IPS-20b (cell line): Measurements from ENCODE around the gene NTMT1.

Experiments used
- H3K27ac ChIP-seq: one replicate; pipeline ENCODE4 v1.5.1; 2013; ENCODE audit warnings: low read length
- H3K27me3 ChIP-seq: 2 replicates; pipeline ENCODE4 v1.6.1; 2013; ENCODE audit warnings: mild to moderate bottlenecking, low read length, inconsistent platforms; ENCODE audit not compliant: insufficient read depth
- H3K36me3 ChIP-seq: 2 replicates; pipeline ENCODE4 v1.6.1; 2013; ENCODE audit warnings: low read depth, mild to moderate bottlenecking, inconsistent platforms, low read length, moderate library complexity; ENCODE audit not compliant: insufficient read depth
- H3K4me1 ChIP-seq: 2 replicates; pipeline ENCODE4 v1.6.1; 2013; ENCODE audit warnings: mild to moderate bottlenecking, control low read depth, inconsistent platforms, low read length, moderate library complexity; ENCODE audit not compliant: insufficient read depth
- H3K4me3 ChIP-seq: 2 replicates; pipeline ENCODE4 v1.5.1; 2013; ENCODE audit warnings: mild to moderate bottlenecking, low read length, inconsistent platforms
- H3K9ac ChIP-seq: 2 replicates; pipeline ENCODE4 v1.6.1; 2013; ENCODE audit warnings: low read depth, mild to moderate bottlenecking, inconsistent platforms, low read length, moderate library complexity
- H3K9me3 ChIP-seq: 2 replicates; pipeline ENCODE4 v1.6.1; 2013; ENCODE audit warnings: mild to moderate bottlenecking, low read depth, low read length, inconsistent platforms; ENCODE audit not compliant: insufficient read depth

The NTMT1 gene

GRCh38 chr9:129640871-129641749, 15.1 kb downstream of the NTMT1 start:
- no peaks in the 10 kb centered on the region for H3K27me3 ChIP-seq
- peak overlapping the region; percentile 84 for H3K9ac ChIP-seq
- peak overlapping the region; percentile 89 for H3K4me3 ChIP-seq
- no peaks in the 10 kb centered on the region for H3K9me3 ChIP-seq
- no peak overlapping the region for H3K27ac ChIP-seq
- no peaks in the 10 kb centered on the region for H3K4me1 ChIP-seq
- peaks cover 30% of the 10 kb centered on the region for H3K36me3 ChIP-seq

GRCh38 chr9:129641750-129642585, 16.0 kb downstream of the NTMT1 start, which contains the start of gene ASB6:
Gene ASB6, minus strand, starts transcription at chr9:129642151. Its CDS starts 152 bp downstream, at chr9:129641999.
- no peaks in the 10 kb centered on the region for H3K4me1 ChIP-seq
- H3K9me3 ChIP-seq = no peaks in the 10 kb centered on the region
- H3K9ac ChIP-seq = peak within 1 kb of the TSS; percentile 84
- peak within 1 kb of the TSS; percentile 89 for H3K4me3 ChIP-seq
- H3K36me3 ChIP-seq = peaks cover 24% of the 10 kb centered on the region
- no peaks in the 10 kb centered on the region for H3K27me3 ChIP-seq
- no peak within 1 kb of the TSS for H3K27ac ChIP-seq

- no peaks in the 10 kb centered on the region for H3K9me3 ChIP-seq
- H3K9ac ChIP-seq = no peak overlapping the region
- no peaks in the 10 kb centered on the region for H3K27me3 ChIP-seq
- H3K4me3 ChIP-seq = no peak overlapping the region
- no peaks in the 10 kb centered on the region for H3K4me1 ChIP-seq
- no peak overlapping the region for H3K27ac ChIP-seq
- H3K36me3 ChIP-seq = peaks cover 7% of the 10 kb centered on the region
Measured at GRCh38 chr9:129643706-129644105, 17.7 kb downstream of the NTMT1 start.

- Histone ChIP-seq H3K4me3 (no peak overlapping the region), H3K27me3 (no peaks in the 10 kb centered on the region), H3K9ac (no peak overlapping the region), H3K4me1 (no peaks in the 10 kb centered on the region), H3K36me3 (peaks cover under 1% of the 10 kb centered on the region; the same call in 1 of the 2 replicates), H3K9me3 (no peaks in the 10 kb centered on the region), H3K27ac (no peak overlapping the region)
Measured at GRCh38 chr9:129644365-129644764, 18.4 kb downstream of the NTMT1 start.

- Histone ChIP-seq H3K9ac (no peak overlapping the region), H3K36me3 (no peaks in the 10 kb centered on the region), H3K9me3 (no peaks in the 10 kb centered on the region), H3K4me3 (no peak overlapping the region), H3K27ac (no peak overlapping the region), H3K27me3 (no peaks in the 10 kb centered on the region), H3K4me1 (no peaks in the 10 kb centered on the region)
Measured at GRCh38 chr9:129644902-129645301, 18.9 kb downstream of the NTMT1 start.

- H3K9ac ChIP-seq = no peak overlapping the region
- H3K9me3 ChIP-seq = no peaks in the 10 kb centered on the region
- H3K4me3 ChIP-seq = no peak overlapping the region
- no peaks in the 10 kb centered on the region for H3K27me3 ChIP-seq
- no peaks in the 10 kb centered on the region for H3K36me3 ChIP-seq
- H3K4me1 ChIP-seq = no peaks in the 10 kb centered on the region
- no peak overlapping the region for H3K27ac ChIP-seq
Measured at GRCh38 chr9:129646252-129646651, 20.3 kb downstream of the NTMT1 start.

GRCh38 chr9:129646654-129647053, 20.7 kb downstream of the NTMT1 start:
- H3K27ac ChIP-seq = no peak overlapping the region
- no peaks in the 10 kb centered on the region for H3K36me3 ChIP-seq
- no peaks in the 10 kb centered on the region for H3K27me3 ChIP-seq
- H3K9ac ChIP-seq = no peak overlapping the region
- no peak overlapping the region for H3K4me3 ChIP-seq
- H3K9me3 ChIP-seq = no peaks in the 10 kb centered on the region
- H3K4me1 ChIP-seq = no peaks in the 10 kb centered on the region

- Histone ChIP-seq H3K4me3 (no peak overlapping the region), H3K9me3 (no peaks in the 10 kb centered on the region), H3K4me1 (no peaks in the 10 kb centered on the region), H3K27me3 (no peaks in the 10 kb centered on the region), H3K9ac (no peak overlapping the region), H3K27ac (no peak overlapping the region), H3K36me3 (no peaks in the 10 kb centered on the region)
Measured at GRCh38 chr9:129647635-129648034, 21.7 kb downstream of the NTMT1 start.

DNA sequence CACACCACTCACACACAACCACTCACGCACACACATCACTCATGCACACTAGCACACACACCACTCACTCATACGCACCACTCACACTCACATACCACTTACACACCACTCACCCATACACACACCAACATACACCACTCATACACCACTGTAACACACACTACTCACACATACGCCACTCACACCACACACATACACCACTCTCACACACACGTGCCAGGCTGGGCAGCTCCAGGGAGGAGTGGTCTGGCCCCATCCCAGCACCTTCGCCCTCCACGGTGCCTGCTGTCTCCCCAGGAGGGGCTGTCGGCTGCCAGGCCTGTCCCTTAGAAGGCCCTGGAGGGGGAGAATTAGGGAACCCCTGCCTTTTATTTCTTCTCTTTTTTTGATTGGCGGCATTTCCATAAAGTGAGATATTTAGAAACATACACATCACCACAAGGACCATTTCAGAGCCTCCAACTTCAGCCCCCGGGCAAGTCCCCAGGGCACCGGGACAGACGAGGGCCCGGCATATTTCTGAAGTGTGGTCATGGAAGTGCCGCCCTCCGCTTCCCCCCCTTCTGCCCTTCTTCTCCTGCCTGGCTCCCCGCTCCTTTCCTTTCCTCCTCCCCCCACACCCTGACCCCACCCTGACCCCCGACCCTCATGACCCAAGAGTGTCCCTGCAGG, 22.3 kb downstream of the NTMT1 start:
- Histone ChIP-seq H3K9me3 (no peaks in the 10 kb centered on the region), H3K27me3 (no peaks in the 10 kb centered on the region), H3K27ac (no peak overlapping the region), H3K36me3 (no peaks in the 10 kb centered on the region), H3K4me1 (no peaks in the 10 kb centered on the region), H3K4me3 (no peak overlapping the region), H3K9ac (no peak overlapping the region)

DNA sequence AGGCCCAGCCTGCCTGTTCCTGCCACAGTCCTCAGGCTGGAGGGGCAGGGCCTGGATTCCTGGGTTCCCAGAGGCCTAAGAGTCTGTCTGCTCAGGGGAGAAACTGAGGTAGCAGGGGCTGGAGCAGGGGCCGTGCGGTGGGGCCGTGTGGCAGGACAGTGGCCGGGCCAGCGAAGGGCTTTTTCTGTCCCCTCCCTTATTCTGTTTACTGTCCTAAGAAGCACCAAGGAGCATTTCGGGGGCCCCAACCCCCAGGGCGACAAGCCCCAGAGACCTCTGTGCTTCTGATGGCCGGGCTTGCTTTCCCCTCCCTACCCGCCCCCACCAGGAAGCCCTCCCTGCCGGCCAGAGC, 22.8 kb downstream of the NTMT1 start:
- no peak overlapping the region for H3K27ac ChIP-seq
- no peaks in the 10 kb centered on the region for H3K9me3 ChIP-seq

DNA sequence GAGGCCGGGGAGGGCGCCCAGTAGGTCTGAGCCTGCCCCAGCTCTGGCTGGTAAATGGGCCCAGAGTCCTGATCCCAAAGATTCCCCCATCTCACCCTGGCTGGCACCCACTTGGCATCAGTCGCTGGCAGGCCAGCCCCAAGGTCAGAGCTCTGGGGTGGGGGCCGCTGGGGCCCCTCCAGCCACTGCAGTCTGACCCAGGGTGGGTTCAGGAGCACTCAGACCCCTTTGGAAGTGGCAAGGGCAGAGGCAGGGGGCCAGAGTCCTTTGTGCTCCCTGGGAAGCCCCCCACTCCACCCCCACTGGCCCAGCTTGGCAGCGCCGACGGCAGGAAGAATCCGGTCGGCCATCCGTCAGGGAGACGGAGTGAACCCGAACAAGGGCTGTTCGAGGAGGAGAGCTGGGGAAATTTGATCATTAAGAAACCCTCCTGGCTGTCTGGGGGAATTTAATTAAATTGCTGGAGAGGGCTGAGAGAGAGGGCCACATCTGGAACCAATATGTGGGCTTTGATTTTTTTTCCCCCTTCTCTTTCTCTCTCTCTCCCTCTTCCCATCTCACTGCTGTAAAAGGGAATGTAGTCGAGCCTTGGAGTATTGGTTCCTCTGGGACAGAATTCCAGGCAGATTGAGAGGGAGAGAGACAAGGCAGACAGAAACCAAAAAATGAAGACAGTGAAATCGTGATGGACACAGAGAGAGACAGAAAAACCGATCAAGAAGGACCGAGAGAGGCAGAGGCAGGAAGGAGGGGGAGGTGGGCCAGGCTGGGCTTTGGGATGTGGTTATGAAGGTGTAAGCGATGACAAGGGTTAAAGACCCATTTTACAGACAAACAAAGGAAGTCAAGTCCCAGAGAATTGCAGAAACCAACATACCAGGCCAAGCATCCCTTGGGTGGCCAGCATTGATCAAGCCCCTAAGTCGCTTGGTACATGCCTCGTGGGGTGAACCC, 24.0 kb downstream of the NTMT1 start:
- Histone ChIP-seq H3K27ac (no peak overlapping the region), H3K9ac (no peak overlapping the region; the same call in 1 of the 2 replicates), H3K4me3 (no peak overlapping the region), H3K27me3 (no peaks in the 10 kb centered on the region), H3K36me3 (no peaks in the 10 kb centered on the region), H3K4me1 (no peaks in the 10 kb centered on the region), H3K9me3 (no peaks in the 10 kb centered on the region)

More for the DNA sequence above, 22.8 kb downstream of the NTMT1 start:
- no peak overlapping the region for H3K4me3 ChIP-seq
- no peaks in the 10 kb centered on the region for H3K36me3 ChIP-seq
- H3K9ac ChIP-seq = no peak overlapping the region
- no peaks in the 10 kb centered on the region for H3K4me1 ChIP-seq
- H3K27me3 ChIP-seq = no peaks in the 10 kb centered on the region
